ENCODE results near the gene SBF2. TPM values are rescaled to one million over a fixed set of nuclear protein-coding genes. Genes with fewer than 3 reads are reported as not detected.

The SBF2 gene
- total and polyA plus RNA-seq, 10 donors = 3.6 to 70.9 (median 57.1) TPM

DNA sequence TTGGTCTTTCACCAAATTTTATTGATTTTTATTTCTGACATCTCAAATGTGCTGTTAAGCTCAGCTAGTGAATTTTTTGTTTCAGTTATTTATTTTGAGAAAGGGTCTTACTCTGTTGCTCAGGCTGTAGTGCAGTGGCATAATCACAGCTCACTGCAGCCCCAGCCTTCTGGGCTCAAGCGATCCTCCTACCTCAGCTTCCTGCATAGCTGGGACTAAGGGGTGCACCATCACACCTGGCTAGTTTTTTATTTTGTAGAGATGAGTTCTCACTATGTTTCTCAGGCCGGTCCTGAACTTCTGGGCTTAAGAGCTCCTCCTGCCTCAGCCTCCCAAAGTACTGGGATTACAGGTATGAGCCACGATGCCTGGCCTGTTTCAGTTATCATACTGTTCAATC lies 282.0 kb downstream of the SBF2 start:
- H3K9me3 ChIP-seq = peaks cover 2 to 63% (median 51%) of the 10 kb centered on the region in 8 donors
- intact Hi-C loops (cut with DNase I; ENCODE audit: low total_unique reads) = no loop called here
- WGBS, 5 donors = 91 to 97% (median 93%) methylated on average over 3 of the region's 3 CpGs
- no peak for TF ChIP-seq POLR2AphosphoS5 (IDR thresholded peaks at IDR 0.05)
- TF ChIP-seq POLR2A (IDR thresholded peaks at IDR 0.05) = no peak
- TF ChIP-seq CTCF (IDR thresholded peaks at IDR 0.05 in 8 of 11, conservative IDR thresholded peaks at IDR 0.05 in 3 of 11) = no peak
- H3K4me3 ChIP-seq = no peak overlapping the region
- H3K36me3 ChIP-seq = peaks cover 0 to 11% (median 0%) of the 10 kb centered on the region in 6 donors
- H3K27me3 ChIP-seq (replicated peaks in 1 of 7) = no peaks in the 10 kb centered on the region
- DNase-seq = no peak
- no peak overlapping the region for H3K27ac ChIP-seq
- no peaks in the 10 kb centered on the region for H3K4me1 ChIP-seq

- H3K27ac ChIP-seq = peak overlapping the region in 2 of 8 donors; percentile 34 to 35
- peaks cover 0 to 4% (median 0%) of the 10 kb centered on the region in 6 donors for H3K4me1 ChIP-seq
- intact Hi-C loops (cut with DNase I; ENCODE audit: low total_unique reads) = no loop called here
- H3K4me3 ChIP-seq = peak overlapping the region in 2 of 8 donors; percentile 29 to 38
- no peaks in the 10 kb centered on the region for H3K36me3 ChIP-seq
- peaks cover 0 to 39% (median 29%) of the 10 kb centered on the region in 8 donors for H3K9me3 ChIP-seq
- H3K27me3 ChIP-seq (replicated peaks in 1 of 7) = no peaks in the 10 kb centered on the region
- TF ChIP-seq CTCF (IDR thresholded peaks at IDR 0.05 in 8 of 11, conservative IDR thresholded peaks at IDR 0.05 in 3 of 11) = no peak
- TF ChIP-seq POLR2A (IDR thresholded peaks at IDR 0.05) = no peak
- no peak for TF ChIP-seq POLR2AphosphoS5 (IDR thresholded peaks at IDR 0.05)
- DNase-seq = no peak
- WGBS, 5 donors = 61 to 93% (median 77%) methylated on average over 5 of the region's 5 CpGs
These were observed 288.0 kb downstream of the SBF2 start for GRCh38 chr11:10005955-10006525.

DNA sequence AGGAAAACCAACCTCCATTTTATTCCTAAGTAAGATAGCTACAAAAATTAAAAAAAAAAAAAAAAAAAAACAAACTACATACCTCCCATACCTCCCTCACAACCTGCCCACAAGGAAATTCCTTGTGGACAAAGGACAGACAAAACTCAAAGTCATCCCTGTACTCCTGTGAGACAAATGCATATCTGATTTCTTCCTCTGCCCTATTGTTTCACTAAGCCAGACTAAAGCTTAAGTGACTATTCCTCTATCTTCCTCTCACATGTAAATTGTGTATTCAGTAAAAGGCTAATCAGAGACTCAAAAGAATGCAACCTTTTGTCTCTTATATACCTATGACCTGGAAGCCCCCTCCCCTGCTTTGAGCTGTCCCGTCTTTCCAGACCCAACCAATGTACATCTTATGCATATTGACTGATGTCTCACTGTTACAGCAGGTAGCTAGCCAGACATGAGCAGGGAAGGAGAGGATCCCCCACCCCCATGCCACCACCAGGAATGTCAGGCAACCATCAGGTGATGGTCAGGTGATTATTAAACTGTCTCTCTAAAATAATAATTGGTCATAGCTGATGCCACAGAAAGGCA lies 289.4 kb downstream of the SBF2 start:
- peaks cover 0 to 4% (median 0%) of the 10 kb centered on the region in 6 donors for H3K4me1 ChIP-seq
- H3K9me3 ChIP-seq = peaks cover 0 to 24% (median 17%) of the 10 kb centered on the region in 8 donors
- intact Hi-C loops (cut with DNase I; ENCODE audit: low total_unique reads) = no loop called here
- TF ChIP-seq POLR2A (IDR thresholded peaks at IDR 0.05) (no peak), POLR2AphosphoS5 (IDR thresholded peaks at IDR 0.05) (no peak), CTCF (IDR thresholded peaks at IDR 0.05 in 8 of 11, conservative IDR thresholded peaks at IDR 0.05 in 3 of 11) (no peak)
- peaks cover 0 to 8% (median 0%) of the 10 kb centered on the region in 6 donors for H3K36me3 ChIP-seq
- no peaks in the 10 kb centered on the region for H3K27me3 ChIP-seq (replicated peaks in 1 of 7)
- no peak for DNase-seq
- no peak overlapping the region for H3K4me3 ChIP-seq
- no peak overlapping the region for H3K27ac ChIP-seq
- 94 to 100% (median 98%) methylated on average over 1 of the region's 1 CpG for WGBS, 5 donors

GRCh38 chr11:10002221-10002620 lies 291.8 kb downstream of the SBF2 start:
- H3K27me3 ChIP-seq (replicated peaks in 1 of 7) = no peaks in the 10 kb centered on the region
- DNase-seq = no peak
- H3K27ac ChIP-seq = no peak overlapping the region
- intact Hi-C loops (cut with DNase I; ENCODE audit: low total_unique reads) = no loop called here
- 88 to 100% (median 92%) methylated on average over 1 of the region's 1 CpG for WGBS, 5 donors
- no peak for TF ChIP-seq CTCF (IDR thresholded peaks at IDR 0.05 in 8 of 11, conservative IDR thresholded peaks at IDR 0.05 in 3 of 11)
- no peak for TF ChIP-seq POLR2A (IDR thresholded peaks at IDR 0.05)
- no peak for TF ChIP-seq POLR2AphosphoS5 (IDR thresholded peaks at IDR 0.05)
- peaks cover 0 to 4% (median 0%) of the 10 kb centered on the region in 6 donors for H3K4me1 ChIP-seq
- H3K9me3 ChIP-seq = peaks cover 0 to under 1% (median 0%) of the 10 kb centered on the region in 8 donors
- H3K4me3 ChIP-seq = no peak overlapping the region
- H3K36me3 ChIP-seq = peaks cover 0 to 26% (median 6%) of the 10 kb centered on the region in 6 donors

All from spleen (tissue), 11 donors.